HG03060 (cell line): ENCODE data around the gene LRRC7.

Source experiments
- ATAC-seq: cut with Tn5 transposase; IDR thresholded peaks from one replicate; pipeline ENCODE4 v1.9.1; 2021; ENCODE audit warnings: low read depth, moderate number of reproducible peaks; ENCODE audit not compliant: unreplicated experiment

LRRC7 gene

GRCh38 chr1:69752831-69753230 lies 185.1 kb downstream of the LRRC7 start:
- no peak for ATAC-seq

DNA sequence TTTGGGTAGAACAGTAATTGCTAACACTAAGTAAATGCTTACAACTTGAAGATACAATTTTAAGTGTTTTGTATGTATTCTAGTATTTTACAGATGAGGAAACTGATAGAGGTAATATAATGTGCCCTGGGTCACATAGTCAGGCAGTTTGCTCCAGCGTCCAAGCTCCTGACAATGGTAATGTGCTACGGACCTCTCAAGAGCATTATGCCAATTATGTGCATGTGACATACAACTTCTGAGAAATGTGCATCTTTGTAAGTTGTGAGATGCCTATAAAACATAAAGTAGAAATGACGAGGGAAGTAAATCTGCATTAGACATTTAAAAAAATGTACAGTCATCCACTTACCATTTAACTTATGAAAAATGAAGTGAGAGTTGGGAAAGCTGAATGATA lies 186.8 kb downstream of the LRRC7 start:
- no peak for ATAC-seq

GRCh38 chr1:69755647-69756046 lies 187.9 kb downstream of the LRRC7 start:
- ATAC-seq = no peak

GRCh38 chr1:69765951-69766350 lies 198.2 kb downstream of the LRRC7 start:
- ATAC-seq = no peak

DNA sequence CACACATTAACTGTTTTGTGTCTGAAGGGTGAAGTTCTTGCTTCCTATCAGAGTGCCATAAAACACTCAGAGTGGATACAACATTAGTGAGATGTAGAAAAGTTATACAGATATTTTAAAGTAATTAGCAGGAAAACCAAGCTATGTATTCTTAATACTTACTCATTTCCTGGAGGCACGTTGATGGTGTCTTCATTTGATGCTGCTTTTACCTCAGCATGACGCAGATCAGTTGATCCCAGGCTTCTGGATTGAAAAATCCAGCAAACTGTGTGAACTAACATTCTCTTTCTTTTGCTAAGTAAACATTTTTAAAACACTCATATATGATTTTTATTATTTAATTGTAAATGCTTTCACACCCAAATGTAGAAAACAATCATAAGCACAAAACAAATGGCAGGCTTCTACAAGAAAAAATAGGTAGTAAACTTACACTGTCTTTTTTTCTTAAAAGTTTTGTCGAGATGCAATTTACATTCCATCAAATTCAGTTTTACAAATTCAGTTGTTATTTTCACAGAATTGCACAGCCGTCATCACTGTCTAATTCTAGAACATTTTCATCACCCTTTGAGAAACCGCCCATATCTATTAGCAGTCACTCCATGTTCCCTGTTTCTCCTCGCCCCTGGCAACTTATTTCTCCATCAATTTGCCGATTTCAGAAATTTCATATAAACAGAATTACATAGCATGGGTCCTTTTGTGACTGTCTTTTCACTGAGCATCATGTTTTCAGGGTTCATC lies 198.9 kb downstream of the LRRC7 start:
- ATAC-seq = no peak

- no peak for ATAC-seq
Measured at GRCh38 chr1:69776555-69776954, 208.8 kb downstream of the LRRC7 start.

DNA sequence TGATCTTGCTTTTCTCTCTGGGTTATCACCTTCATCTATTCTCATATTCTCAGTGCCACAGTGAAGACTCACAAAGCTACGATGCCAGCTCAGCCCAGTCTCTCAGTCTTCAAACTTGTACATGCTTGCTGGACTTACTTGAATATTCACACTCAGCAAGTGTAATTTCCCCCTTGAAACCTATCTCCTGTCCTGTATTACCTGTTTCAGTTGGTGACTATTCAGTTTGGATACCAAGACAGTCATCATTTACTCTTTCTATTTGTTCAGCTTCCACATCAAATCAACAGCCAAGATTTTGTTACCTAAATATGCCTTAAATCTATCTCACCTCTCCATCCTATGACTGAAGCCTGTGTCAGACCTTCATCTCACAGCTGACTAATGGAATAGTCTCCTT lies 209.7 kb downstream of the LRRC7 start:
- ATAC-seq = no peak

GRCh38 chr1:69777971-69778370 lies 210.2 kb downstream of the LRRC7 start:
- no peak for ATAC-seq

GRCh38 chr1:69787151-69787550 lies 219.4 kb downstream of the LRRC7 start:
- no peak for ATAC-seq

- ATAC-seq = no peak
Measured at GRCh38 chr1:69791311-69791710, 223.6 kb downstream of the LRRC7 start.

DNA sequence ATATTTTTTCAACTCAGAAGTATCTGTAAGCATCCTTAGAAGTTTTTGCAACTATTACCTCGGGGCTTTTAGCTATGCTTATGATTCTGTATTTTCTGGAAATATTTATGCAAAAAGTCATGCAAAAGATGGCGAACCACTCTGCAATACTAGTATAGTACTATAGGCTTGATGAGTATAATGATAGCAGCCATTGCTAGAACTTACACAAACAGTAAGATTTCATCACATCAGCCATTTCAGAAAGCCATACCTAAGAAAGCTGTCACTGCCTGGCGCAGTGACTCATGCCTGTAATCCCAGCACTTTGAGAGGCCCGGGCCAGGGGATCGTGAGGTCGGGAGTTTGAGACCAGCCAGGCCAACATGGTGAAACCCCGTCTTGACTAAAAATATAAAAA lies 227.1 kb downstream of the LRRC7 start:
- no peak for ATAC-seq

- ATAC-seq = no peak
Measured at GRCh38 chr1:69814926-69815325, 247.2 kb downstream of the LRRC7 start.

GRCh38 chr1:69824932-69825331 lies 257.2 kb downstream of the LRRC7 start:
- ATAC-seq = no peak

DNA sequence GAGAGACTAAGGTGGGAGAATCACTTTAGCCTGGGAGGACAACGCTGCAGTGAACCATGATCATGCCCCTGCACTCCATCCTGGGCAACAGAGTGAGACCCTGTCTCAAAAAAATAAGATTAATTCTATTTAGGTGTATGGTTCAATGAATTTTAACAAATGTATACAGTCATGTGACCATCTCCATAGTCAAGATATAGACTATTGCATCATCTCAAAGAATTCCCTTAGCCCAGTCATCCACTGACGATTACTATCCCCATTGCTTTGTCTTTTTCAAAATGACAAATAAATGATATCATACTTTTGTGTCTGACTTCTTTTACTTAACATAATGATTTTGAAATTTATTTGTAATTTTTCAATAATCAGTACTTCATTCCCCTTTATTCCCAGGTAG lies 260.0 kb downstream of the LRRC7 start:
- no peak for ATAC-seq

- ATAC-seq = no peak
Measured at GRCh38 chr1:69833536-69833935, 265.8 kb downstream of the LRRC7 start.

GRCh38 chr1:69834336-69834735 lies 266.6 kb downstream of the LRRC7 start:
- no peak for ATAC-seq

GRCh38 chr1:69835955-69836354 lies 268.2 kb downstream of the LRRC7 start:
- ATAC-seq = no peak

- no peak for ATAC-seq
Measured at GRCh38 chr1:69836971-69837636, 269.4 kb downstream of the LRRC7 start.

DNA sequence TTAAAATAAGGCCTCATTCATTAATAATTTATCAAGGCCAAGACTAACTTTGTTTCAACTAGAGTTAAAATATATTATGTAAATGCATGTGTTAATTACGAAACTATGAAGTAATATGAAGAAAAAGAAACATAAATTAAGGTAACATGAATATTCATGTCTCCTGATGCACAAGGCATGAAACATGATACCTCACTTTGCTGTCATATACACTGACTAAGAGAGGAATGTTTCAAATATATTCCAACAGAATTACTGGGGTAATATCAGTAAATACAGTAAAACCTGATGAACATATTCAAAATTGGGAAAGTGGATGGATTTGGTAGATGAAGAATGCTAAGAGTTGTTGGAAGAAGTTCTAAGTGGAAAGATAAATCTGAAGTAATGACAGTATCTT lies 274.6 kb downstream of the LRRC7 start:
- ATAC-seq = no peak

DNA sequence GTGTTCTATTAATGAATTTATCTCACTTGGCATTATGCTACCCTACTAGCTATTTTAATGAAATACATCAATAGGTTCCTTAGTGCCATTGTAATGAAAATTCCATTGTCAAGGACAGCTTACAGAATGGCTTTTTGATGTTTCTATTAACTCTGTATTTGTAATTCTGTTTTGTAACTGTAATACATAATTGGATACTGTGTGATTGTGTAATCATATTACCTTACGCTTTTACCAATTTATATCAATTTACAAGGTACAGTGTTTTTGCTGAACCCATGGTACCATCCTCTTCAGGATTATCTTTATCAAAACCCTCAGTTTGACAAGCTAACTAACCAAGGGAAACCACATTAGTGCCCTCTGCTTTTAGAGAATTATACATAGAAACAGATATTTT lies 277.9 kb downstream of the LRRC7 start:
- no peak for ATAC-seq

DNA sequence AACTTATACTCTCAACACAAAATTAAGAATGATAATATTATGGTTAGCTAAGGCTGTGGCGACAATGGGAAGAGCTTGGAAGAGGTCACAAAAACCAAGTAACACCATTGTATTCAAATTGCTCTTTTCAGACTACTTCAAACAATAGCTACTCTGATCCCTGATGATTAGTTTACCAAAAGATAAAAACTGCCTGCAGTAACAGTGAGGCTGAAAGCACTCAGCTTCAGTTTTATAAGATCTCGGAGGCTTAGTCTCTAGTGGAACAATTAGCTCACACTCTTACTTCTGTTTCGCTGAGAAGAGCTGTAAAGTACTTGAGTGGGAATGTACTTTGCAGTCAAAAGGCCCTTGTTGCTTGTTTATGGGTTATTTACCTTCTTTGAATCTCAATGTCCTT lies 278.5 kb downstream of the LRRC7 start:
- no peak for ATAC-seq

DNA sequence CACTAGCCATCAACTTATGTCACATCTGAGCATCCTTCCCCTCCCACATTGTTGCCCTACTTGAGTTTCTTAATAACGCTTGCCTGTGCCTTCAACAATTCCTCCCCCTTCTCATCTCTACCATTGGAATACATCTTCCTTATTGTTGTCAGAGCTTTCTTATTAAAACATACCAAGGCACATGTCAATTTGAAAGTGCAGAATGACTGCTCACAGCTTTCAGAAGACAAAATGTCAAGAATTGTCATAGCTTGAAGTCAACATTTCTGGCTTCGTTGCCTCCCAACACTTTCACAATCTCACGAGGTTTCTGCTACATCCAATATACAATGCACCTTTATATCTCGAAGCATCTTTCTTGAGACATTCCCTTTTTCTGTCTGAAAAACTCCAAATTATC lies 279.9 kb downstream of the LRRC7 start:
- no peak for ATAC-seq
